Lower leg skin (tissue), 4 donors: Measurements from ENCODE around the gene ADAMTS17. TPM values are rescaled to one million over a fixed set of nuclear protein-coding genes. Genes with fewer than 3 reads are reported as not detected.

Experiments used
- DNase-seq, 2 donors: peaks; one replicate each; pipeline ENCODE4 v3.0.0-alpha.2; 2019; ENCODE audit warnings: low spot score in 2 of 2
- H3K4me3 ChIP-seq: fragments of 200-600 bp; sonication (generic); 2 replicates; pipeline ENCODE4 v1.5.1; 2017; ENCODE audit warnings: mild to moderate bottlenecking, low read depth; ENCODE audit not compliant: poor library complexity, severe bottlenecking
- CTCF ChIP-seq, 3 donors: fragments of 450-650 bp; IDR thresholded peaks; one replicate each; pipeline ENCODE4 v1.5.1; 2016; ENCODE audit warnings: antibody characterized with exemption in 3 of 3, mild to moderate bottlenecking in 3 of 3, moderate library complexity in 2 of 3
- POLR2A ChIP-seq, 2 donors: fragments of 450-650 bp; IDR thresholded peaks; one replicate each; pipeline ENCODE4 v1.6.1; 2016 to 2017; ENCODE audit warnings: antibody characterized with exemption in 2 of 2, mild to moderate bottlenecking in 1 of 2, moderate library complexity in 1 of 2
- WGBS, 2 donors: methylation state at CpG; one replicate each; pipeline ENCODE4 v1.1.5; 2018; 5-methylcytosine and 5-hydroxymethylcytosine counted together
- intact Hi-C: fragments of 100-400 bp; cut with DNase I; formaldehyde crosslinking; loops from one replicate; pipeline ENCODE4 v1.15.0; 2023; ENCODE audit warnings: low total_unique reads
- total RNA-seq, 4 donors: library from RNA; depleted of rRNA; stranded (reverse); fragments of >200 nt; gene quantifications; one replicate each; pipeline ENCODE4 v1.1.0, GENCODE V29; 2016

ADAMTS17 gene
- total RNA-seq, 4 donors from 2014 or later, result 3.5 to 7.8 (median 3.9) TPM

- 49 to 63% methylated on average over 20 of the region's 20 CpGs for WGBS, 2 donors
- no peak for DNase-seq
- intact Hi-C loops, result no loop called here
- TF ChIP-seq CTCF (IDR thresholded peaks at IDR 0.05), result no peak
- no peak overlapping the region for H3K4me3 ChIP-seq
Measured at GRCh38 chr15:100234158-100235029, 107.4 kb downstream of the ADAMTS17 start.

GRCh38 chr15:100230784-100231183 lies 111.0 kb downstream of the ADAMTS17 start:
- WGBS, 2 donors, result 42 to 55% methylated on average over 4 of the region's 4 CpGs
- TF ChIP-seq CTCF (IDR thresholded peaks at IDR 0.05) (no peak), POLR2A (IDR thresholded peaks at IDR 0.05) (no peak)
- H3K4me3 ChIP-seq, result no peak overlapping the region
- intact Hi-C loops, result no loop called here
- no peak for DNase-seq

GRCh38 chr15:100229181-100230163 lies 112.3 kb downstream of the ADAMTS17 start:
- WGBS, 2 donors, result 78 to 86% methylated on average over 9 of the region's 9 CpGs
- TF ChIP-seq CTCF (IDR thresholded peaks at IDR 0.05) (no peak), POLR2A (IDR thresholded peaks at IDR 0.05) (no peak)
- no peak for DNase-seq

GRCh38 chr15:100227781-100228180 lies 114.0 kb downstream of the ADAMTS17 start:
- H3K4me3 ChIP-seq, result no peak overlapping the region
- intact Hi-C loops, result no loop called here
- TF ChIP-seq CTCF (IDR thresholded peaks at IDR 0.05) (no peak), POLR2A (IDR thresholded peaks at IDR 0.05) (no peak)
- DNase-seq, result no peak
- WGBS, 2 donors, result 96 to 97% methylated on average over 9 of the region's 9 CpGs

More at GRCh38 chr15:100229181-100230163, 112.3 kb downstream of the ADAMTS17 start:
- H3K4me3 ChIP-seq, result no peak overlapping the region
- intact Hi-C loops, result no loop called here

- intact Hi-C loops, result no loop called here
- TF ChIP-seq CTCF (IDR thresholded peaks at IDR 0.05), result no peak
- no peak for TF ChIP-seq POLR2A (IDR thresholded peaks at IDR 0.05)
- WGBS, 2 donors, result 94 to 99% methylated on average over 5 of the region's 5 CpGs
Measured at GRCh38 chr15:100226107-100226506, 115.7 kb downstream of the ADAMTS17 start.

More at GRCh38 chr15:100226107-100226506, 115.7 kb downstream of the ADAMTS17 start:
- H3K4me3 ChIP-seq, result no peak overlapping the region
- DNase-seq, result no peak
